HG02763 (cell line): ENCODE results near the gene ZMYND19.
A peak's percentile ranks its signal among the peaks of the same experiment; 100 is the strongest.
"Not testable (repeated sequence)": the region's sequence is repeated elsewhere in the genome, so short reads cannot be mapped to it uniquely, and the experiment has no call there.

Experiments used
- ATAC-seq: cut with Tn5 transposase; IDR thresholded peaks from one replicate; pipeline ENCODE4 v1.9.1; 2021; ENCODE audit warnings: mild to moderate bottlenecking, moderate library complexity; ENCODE audit not compliant: unreplicated experiment

Gene ZMYND19

GRCh38 chr9:137614631-137615386 is 24.5 kb upstream of the ZMYND19 start:
- no peak for ATAC-seq

DNA sequence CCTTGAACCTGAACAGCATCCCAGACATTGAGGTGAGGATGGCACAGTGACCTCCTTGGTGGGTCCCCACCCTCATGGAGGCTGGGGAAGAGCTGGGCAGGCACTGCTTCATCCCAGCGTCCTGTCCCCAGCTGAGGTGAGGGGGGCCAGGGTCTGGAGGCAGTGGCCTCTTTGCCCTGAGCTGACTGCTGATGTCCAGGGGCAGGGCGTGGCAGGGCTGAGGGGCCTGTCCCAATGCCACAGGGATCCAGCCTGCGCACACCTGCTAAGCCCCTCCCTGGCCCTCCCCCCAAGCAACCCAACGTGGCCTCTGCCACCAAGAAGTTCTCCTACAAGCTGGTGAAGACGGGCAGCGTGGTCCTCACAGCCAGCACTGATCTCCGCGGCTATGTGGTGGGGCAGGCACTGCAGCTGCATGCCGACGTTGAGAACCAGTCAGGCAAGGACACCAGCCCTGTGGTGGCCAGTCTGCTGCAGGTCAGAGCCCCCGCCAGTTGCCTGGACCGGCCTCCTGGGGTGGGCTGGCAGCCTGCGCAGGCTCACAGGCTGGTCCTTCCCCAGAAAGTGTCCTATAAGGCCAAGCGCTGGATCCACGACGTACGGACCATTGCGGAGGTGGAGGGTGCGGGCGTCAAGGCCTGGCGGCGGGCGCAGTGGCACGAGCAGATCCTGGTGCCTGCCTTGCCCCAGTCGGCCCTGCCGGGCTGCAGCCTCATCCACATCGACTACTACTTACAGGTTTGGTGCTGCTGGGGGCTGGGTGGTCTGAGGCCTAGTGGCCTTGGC is 23.6 kb upstream of the ZMYND19 start:
- no peak for ATAC-seq

DNA sequence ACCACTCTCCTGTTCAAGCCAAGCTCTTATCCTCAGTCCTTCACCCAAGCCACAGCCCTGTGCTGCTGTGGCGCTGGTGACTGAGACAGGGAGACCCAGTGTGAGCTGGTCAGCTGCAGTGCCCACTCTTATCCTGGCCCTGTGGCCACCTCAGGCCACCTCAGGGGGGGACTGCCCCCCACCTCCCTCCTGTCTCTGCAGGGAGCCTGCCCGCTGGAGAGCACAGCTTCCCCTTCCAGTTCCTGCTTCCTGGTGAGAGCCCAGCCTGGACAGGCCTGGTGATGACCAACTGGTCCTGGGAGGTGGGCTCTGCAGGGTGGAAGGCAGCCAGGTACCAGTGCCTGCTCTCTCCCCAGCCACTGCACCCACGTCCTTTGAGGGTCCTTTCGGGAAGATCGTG is 22.9 kb upstream of the ZMYND19 start:
- ATAC-seq, result no peak

DNA sequence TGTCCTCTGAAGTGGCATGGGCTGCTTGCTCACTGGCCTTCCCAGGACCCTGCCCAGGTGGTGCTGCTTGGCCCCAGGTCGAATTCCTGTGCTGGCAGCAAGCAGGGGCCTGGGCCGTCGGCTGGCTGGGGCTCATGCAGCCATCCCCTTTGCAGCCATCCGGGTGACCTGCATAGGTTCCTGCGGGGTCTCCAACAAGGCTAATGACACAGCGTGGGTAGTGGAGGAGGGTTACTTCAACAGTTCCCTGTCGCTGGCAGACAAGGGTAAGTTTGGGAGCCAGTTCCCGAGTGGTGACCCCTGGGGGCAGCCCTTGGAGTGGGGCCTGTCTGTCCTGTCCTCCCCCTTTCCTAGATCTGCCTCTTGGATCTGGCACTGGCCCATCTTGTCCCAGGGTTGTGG is 22.4 kb upstream of the ZMYND19 start:
- ATAC-seq, result no peak

GRCh38 chr9:137611623-137612609 is 21.6 kb upstream of the ZMYND19 start:
- ATAC-seq, result no peak

- no peak for ATAC-seq
These were observed 20.6 kb upstream of the ZMYND19 start for GRCh38 chr9:137610944-137611343.

GRCh38 chr9:137607141-137607857 is 17.0 kb upstream of the ZMYND19 start:
- no peak for ATAC-seq

DNA sequence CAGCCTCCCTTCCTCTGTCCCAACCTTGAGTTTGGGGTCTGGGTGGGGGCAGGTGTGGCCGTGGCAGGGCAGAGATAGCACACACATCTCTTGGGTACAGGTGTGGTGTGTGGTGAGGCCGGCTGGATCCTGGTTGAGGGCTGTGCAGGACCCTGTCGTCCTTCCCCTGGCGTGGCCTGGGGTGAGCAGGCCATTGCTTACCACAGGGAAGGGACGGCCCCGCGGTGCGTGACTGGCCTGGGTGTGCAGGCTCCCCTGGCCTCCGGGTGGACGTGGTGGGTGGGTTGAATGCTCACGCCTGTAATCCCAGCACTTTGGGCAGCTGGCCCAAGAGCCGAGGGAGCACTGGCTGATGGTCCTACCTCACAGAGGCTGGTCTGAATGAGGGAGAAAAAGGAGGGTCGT is 16.4 kb upstream of the ZMYND19 start:
- ATAC-seq, result no peak

DNA sequence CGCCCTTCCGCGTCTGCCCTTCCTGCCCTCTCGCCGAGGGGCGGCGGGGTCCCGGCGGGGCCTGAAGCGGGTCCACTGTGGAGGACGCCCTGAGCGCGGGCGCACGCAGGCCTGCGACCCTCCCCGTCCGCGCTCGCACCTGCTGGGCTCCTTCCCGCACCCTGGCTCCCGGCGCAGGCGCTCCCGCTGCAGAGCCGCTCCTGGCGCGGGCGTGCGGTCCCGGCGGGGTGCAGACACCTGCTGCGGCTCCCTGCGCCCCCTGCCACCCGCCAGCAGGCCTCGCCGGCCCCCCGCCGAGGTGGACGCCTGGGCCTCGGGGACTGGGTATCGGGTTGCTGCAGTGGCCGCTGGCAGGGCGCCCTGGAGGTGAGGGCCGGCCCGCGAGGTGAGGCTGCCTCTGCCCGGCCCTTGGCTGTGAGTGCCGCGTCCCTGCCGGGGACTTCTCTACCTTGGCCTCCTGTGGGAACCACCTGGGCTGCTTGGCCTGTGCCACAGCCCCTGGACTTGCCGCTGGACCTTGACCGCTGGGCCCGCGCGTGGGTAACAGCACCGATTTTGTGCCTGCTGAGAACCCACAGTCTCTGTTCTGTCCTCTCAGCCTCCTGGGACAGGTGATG is 15.8 kb upstream of the ZMYND19 start:
- peak; percentile 2 for ATAC-seq

GRCh38 chr9:137605121-137606004 is 15.1 kb upstream of the ZMYND19 start, which contains the start of gene ARRDC1:
Gene ARRDC1, plus strand, starts transcription at chr9:137605686. Its CDS starts 32 bp downstream, at chr9:137605718.
- ATAC-seq, result peak; percentile 68

GRCh38 chr9:137604345-137605086 is 14.2 kb upstream of the ZMYND19 start:
- no peak for ATAC-seq

GRCh38 chr9:137603879-137604278 is 13.6 kb upstream of the ZMYND19 start:
- ATAC-seq, result no peak

- ATAC-seq, result no peak
These were observed 12.3 kb upstream of the ZMYND19 start for GRCh38 chr9:137602661-137603060.

DNA sequence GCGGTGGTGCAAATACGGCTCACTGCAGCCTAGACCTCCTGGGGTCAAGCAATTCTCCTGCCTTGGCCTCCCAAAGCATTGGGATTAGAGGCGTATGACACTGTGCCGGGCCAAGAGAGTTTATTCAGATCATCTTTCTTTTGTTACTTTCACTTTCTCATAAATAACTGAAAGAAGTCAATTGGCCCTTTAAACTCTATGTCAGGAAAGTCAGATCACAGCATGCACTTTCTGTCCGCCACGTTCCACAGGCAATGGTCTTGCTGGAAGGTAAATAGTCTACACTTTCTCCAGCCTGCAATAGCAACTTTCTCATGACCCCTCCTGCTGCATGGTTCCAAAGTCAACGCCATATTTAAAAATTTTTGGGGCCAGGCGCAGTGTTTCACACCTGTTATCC is 8.6 kb upstream of the ZMYND19 start:
- no peak for ATAC-seq

DNA sequence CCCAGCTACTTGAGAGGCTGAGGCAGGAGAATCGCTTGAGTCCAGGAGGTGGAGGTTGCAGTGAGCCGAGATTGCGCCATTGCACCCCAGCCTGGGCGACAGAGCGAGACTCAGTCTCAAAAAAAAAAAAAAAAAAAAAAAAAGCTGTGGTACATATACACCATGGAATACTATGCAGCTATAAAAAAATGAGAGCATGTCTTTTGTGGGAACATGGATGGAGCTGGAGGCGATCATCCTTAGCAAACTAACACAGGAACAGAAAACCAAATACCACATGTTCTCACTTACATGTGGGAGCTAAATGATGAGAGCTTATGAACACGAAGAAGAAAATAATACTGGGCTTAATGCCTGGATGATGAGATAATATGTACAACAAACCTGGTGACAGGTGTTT is 6.3 kb upstream of the ZMYND19 start:
- ATAC-seq, result not testable (repeated sequence)

GRCh38 chr9:137593176-137593575 is 2.9 kb upstream of the ZMYND19 start:
- ATAC-seq, result no peak

- ATAC-seq, result no peak
These were observed 2.5 kb upstream of the ZMYND19 start for GRCh38 chr9:137592767-137593166.

GRCh38 chr9:137590123-137590468 is 216 bp downstream of the ZMYND19 start:
- ATAC-seq, result no peak
